Upper lobe of right lung (tissue), 1 donor: ENCODE results near the gene GALM. TPM values are rescaled to one million over a fixed set of nuclear protein-coding genes. Genes with fewer than 3 reads are reported as not detected.
"Not testable (repeated sequence)": the region's sequence is repeated elsewhere in the genome, so short reads cannot be mapped to it uniquely, and the experiment has no call there.

Source experiments
- ATAC-seq: fragments of 200-7000 bp; cut with Tn5 transposase; one replicate; pipeline ENCODE4 v1.9.1; 2020; ENCODE audit warnings: mild to moderate bottlenecking, moderate library complexity
- DNase-seq: peaks from one replicate; pipeline ENCODE4 v3.0.0-alpha.2; 2020
- H3K27ac ChIP-seq: fragments of 200-600 bp; one replicate; pipeline ENCODE4 v1.8.0; 2022
- H3K27me3 ChIP-seq: fragments of 200-600 bp; one replicate; pipeline ENCODE4 v1.8.0; 2022; ENCODE audit warnings: mild to moderate bottlenecking
- H3K36me3 ChIP-seq: fragments of 200-600 bp; one replicate; pipeline ENCODE4 v1.8.0; 2022
- H3K4me1 ChIP-seq: fragments of 200-600 bp; one replicate; pipeline ENCODE4 v1.8.0; 2022
- H3K4me3 ChIP-seq: fragments of 200-600 bp; one replicate; pipeline ENCODE4 v1.8.0; 2022; ENCODE audit warnings: mild to moderate bottlenecking
- H3K9me3 ChIP-seq: fragments of 200-600 bp; one replicate; pipeline ENCODE4 v1.8.0; 2022
- CTCF ChIP-seq: fragments of 200-600 bp; IDR thresholded peaks from one replicate; pipeline ENCODE4 v1.8.0; 2022; ENCODE audit warnings: antibody characterized with exemption
- intact Hi-C: fragments of 100-400 bp; cut with DNase I; formaldehyde crosslinking; loops from one replicate; pipeline ENCODE4 v1.11.0; 2022
- total RNA-seq: library from RNA; stranded (reverse); fragmentation: NEBNext Ultra II Directional; extraction: Animal tissue kit (Norgen Biotek cat#: 25700); gene quantifications from one replicate; pipeline ENCODE4 v1.2.1, GENCODE V29; 2021
- donor health status: DM: no; HTN: yes; CAD: no; lungs with severe emphysema.

GALM gene
- total RNA-seq, 1 donor from 2014 or later, result 14.7 TPM

DNA sequence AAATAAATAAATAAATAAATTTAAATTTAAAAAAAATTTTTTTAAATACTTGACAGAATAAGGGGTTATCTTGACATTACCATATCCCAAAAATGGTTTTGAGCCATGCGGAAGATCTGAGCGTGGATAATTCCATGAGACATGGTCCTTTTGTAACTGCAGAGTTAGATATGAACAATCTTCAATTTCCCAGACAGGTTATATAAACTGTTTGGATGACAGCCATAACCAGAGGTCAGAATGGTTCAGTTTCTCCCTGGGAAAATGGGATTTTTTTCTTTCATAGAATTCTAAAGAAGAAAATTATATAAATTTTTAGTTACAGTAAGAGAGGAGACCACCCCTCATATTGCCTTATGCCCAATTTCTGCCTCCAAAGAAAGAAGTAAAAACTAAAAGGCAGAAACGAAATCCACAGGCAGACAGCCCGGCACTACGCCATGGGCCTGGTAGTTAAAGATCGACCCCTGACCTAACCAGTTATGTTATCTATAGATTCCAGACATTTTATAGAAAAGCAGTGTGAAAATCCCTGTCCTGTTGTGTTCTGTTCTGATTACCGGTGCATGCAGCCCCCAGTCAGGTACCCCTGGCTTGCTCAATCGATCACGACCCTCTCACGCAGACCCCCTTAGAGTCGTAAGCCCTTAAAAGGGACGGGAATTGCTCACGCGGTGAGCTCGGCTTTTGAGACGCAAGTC, 3.0 kb downstream of the GALM start:
- peaks cover 11% of the 10 kb centered on the region for H3K4me1 ChIP-seq
- TF ChIP-seq CTCF, result no peak
- DNase-seq, result no peak
- intact Hi-C loops, result no loop called here
- no peaks in the 10 kb centered on the region for H3K36me3 ChIP-seq
- no peaks in the 10 kb centered on the region for H3K27me3 ChIP-seq
- no peak overlapping the region for H3K4me3 ChIP-seq
- H3K27ac ChIP-seq, result no peak overlapping the region
- no peaks in the 10 kb centered on the region for H3K9me3 ChIP-seq
- no peak for ATAC-seq

DNA sequence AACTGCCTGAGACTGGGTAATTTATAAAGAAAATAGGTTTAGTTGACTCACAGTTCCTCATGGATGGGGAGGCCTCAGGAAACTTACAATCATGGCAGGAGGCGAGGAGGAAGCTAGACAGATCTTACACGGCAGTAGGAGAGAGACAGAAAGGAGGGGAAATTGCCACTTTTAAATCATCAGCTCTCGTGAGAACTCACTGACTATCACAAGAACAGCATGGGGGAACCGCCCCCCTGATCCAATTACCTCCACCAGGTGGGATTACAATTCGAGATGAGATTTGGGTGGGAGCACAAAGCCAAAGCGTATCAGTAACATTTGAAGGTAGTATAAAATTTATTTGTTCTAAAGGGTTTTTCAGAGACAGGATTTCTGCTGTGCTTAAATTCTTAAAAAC, 5.4 kb downstream of the GALM start:
- no peak for TF ChIP-seq CTCF
- no peak overlapping the region for H3K4me3 ChIP-seq
- ATAC-seq, result no peak
- peaks cover 7% of the 10 kb centered on the region for H3K4me1 ChIP-seq
- peaks cover 5% of the 10 kb centered on the region for H3K36me3 ChIP-seq
- no peak overlapping the region for H3K27ac ChIP-seq
- no peaks in the 10 kb centered on the region for H3K9me3 ChIP-seq
- H3K27me3 ChIP-seq, result no peaks in the 10 kb centered on the region
- no peak for DNase-seq
- intact Hi-C loops, result no loop called here

DNA sequence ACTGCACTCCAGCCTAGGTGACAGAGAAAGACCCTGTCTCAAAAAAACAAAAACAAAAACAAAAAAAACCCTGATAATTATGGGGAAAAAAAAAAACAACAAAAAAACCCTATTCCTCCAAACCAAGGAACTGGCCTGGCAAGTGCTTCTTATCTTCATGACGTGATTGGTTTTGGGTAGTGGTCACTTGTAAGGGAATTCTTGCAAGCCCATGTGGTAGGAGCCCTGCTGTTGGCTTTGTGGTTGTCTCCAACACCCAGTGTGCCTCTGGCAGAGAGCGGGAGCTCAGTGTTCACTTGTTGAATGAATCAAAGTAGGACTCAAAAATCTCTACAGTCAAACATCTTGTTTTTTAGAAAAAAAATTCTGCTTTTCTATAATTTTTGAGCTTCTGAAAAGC, 6.0 kb downstream of the GALM start:
- no peaks in the 10 kb centered on the region for H3K9me3 ChIP-seq
- intact Hi-C loops, result no loop called here
- no peak overlapping the region for H3K4me3 ChIP-seq
- H3K4me1 ChIP-seq, result peaks cover 3% of the 10 kb centered on the region
- DNase-seq, result no peak
- H3K27me3 ChIP-seq, result no peaks in the 10 kb centered on the region
- no peak for ATAC-seq
- H3K27ac ChIP-seq, result no peak overlapping the region
- peaks cover 11% of the 10 kb centered on the region for H3K36me3 ChIP-seq
- no peak for TF ChIP-seq CTCF

DNA sequence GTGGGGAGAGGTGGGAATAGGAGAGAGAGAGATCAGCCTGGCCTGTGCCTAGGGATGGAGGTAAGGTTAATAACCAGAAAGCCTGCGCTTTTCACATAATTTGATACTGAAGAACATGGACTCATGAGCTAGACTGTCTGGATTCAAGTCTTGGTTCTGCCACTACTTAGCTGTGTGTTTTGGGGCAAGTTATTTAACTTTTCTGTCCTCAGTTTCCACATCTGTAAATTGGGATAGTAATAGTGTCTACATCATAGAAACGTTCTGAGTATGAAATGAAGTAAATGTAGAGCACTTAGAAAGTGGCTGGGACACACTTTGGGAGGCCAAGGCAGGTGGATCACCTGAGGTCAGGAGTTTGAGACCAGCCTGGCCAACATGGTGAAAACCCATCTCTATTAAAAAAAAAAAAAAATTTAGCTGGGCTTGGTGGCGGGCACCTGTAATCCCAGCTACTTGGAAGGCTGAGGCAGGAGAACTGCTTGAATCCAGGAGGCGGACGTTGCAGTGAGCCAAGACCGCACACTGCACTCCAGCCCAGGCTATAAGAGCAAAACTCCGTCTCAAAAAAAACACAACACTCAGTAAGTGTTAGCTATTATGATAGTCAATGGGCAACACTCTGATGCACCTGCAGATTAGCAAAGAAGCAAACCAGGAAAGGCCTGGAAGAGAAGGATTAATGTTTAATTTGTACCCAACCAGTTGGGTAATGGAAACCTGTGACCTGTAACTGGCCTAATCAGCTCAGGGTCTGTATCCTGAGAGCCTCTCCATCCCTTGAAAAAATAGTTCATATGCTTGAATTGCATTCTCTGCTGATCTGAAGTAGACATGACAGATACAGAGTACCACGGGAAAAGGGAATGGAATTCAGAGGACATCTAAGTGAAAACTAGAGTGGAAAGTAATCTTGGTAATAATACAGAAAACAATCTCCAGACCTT, 6.8 kb downstream of the GALM start:
- no peak for DNase-seq
- Histone ChIP-seq H3K36me3 (peaks cover 19% of the 10 kb centered on the region), H3K4me3 (no peak overlapping the region), H3K9me3 (no peaks in the 10 kb centered on the region), H3K4me1 (no peaks in the 10 kb centered on the region), H3K27me3 (no peaks in the 10 kb centered on the region), H3K27ac (no peak overlapping the region)
- intact Hi-C loops, result no loop called here
- ATAC-seq, result peak; percentile 46
- TF ChIP-seq CTCF, result no peak

- Histone ChIP-seq H3K9me3 (no peaks in the 10 kb centered on the region), H3K4me1 (no peaks in the 10 kb centered on the region), H3K4me3 (no peak overlapping the region), H3K27ac (no peak overlapping the region), H3K27me3 (no peaks in the 10 kb centered on the region), H3K36me3 (peaks cover 50% of the 10 kb centered on the region)
- ATAC-seq (no peak), DNase-seq (no peak)
- intact Hi-C loops, result no loop called here
- TF ChIP-seq CTCF, result no peak
Observed at GRCh38 chr2:38676681-38677080, 10.8 kb downstream of the GALM start.

DNA sequence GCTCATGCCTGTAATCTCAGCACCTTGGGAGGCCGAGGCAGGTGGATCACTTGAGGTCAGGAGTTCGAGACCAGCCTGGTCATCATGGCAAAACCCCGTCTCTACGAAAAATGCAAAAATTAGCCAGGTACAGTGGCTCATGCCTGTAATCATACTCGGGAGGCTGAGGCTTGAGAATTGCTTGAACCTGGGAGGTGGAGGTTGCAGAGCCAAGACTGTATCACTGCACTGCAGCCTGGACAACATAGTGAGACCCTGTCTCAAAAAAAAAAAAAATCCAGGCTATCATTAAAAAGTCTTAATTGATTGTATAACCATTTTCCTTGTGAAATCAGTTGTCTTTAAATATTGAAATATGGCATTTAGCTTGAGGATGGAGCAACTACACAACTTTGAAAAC, 15.0 kb downstream of the GALM start:
- H3K4me1 ChIP-seq, DNase-seq, H3K9me3 ChIP-seq, H3K27ac ChIP-seq, ATAC-seq, H3K27me3 ChIP-seq, intact Hi-C loops, H3K4me3 ChIP-seq: not testable (repeated sequence)
- peaks cover 63% of the 10 kb centered on the region for H3K36me3 ChIP-seq
